HG03103 (cell line): Measurements from ENCODE around the gene WDR37.

Source experiments
- ATAC-seq: cut with Tn5 transposase; IDR thresholded peaks from one replicate; pipeline ENCODE4 v1.9.1; 2021; ENCODE audit warnings: low read depth; ENCODE audit not compliant: unreplicated experiment

Gene WDR37

GRCh38 chr10:1121271-1121970, 65.2 kb downstream of the WDR37 start:
- ATAC-seq, result no peak

GRCh38 chr10:1122349-1122748, 66.2 kb downstream of the WDR37 start:
- ATAC-seq, result no peak

DNA sequence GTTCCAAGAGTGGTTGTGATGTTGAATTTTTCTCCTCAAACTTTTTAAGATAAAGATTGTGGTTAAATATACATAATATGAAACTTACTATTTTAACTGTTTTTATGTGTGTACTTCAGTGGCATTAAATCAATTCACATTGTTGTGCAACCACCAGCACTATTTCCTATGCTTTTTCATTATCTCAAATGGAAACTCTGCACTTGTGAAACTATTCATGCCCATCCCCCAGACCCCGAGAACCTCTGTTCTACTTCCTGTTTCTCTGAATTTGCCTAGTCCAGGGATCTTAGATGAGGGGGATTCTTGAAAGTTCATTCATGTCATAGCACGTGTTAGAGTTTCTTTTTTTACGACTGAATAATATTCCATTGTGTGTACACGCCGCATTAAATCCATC, 67.0 kb downstream of the WDR37 start:
- ATAC-seq, result no peak

GRCh38 chr10:1123972-1124371, 67.8 kb downstream of the WDR37 start:
- no peak for ATAC-seq

DNA sequence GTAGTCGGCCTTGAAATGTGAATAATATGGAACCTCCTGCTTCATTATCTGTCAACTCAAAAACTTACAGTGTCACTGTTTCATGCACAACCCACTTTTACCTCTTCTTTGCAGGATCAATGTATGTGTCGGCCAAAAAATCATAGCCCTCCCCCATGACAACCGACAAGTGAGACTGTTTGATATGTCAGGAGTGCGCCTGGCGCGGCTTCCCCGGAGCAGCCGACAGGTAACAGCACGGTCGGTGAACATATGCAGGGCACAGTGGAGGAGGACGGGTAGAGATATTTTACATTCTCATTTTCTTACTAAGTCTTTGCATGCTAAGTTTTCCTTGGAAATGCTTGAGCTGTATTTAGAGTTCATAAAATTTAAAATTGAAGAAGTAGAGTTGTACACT, 68.6 kb downstream of the WDR37 start:
- no peak for ATAC-seq

DNA sequence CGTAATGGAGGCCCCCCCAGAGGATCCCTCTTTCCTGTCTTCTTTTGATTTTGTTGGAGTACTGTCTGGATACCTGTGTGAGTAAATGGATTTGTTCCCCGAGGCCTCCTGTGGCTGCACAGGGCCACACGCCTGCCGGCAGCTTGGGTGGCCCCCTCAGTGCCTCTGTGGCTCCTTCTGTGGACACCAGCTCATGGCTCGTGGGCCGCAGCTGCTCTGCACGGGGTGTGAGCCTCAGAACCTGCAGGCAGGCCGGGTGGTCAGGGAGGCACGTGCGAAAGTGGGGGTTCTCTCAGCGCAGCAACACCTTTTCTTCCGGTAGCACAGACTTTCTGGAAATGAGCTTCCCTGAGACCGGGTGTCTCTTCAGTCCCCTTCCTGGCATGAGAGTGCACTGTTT, 70.3 kb downstream of the WDR37 start:
- ATAC-seq, result no peak

DNA sequence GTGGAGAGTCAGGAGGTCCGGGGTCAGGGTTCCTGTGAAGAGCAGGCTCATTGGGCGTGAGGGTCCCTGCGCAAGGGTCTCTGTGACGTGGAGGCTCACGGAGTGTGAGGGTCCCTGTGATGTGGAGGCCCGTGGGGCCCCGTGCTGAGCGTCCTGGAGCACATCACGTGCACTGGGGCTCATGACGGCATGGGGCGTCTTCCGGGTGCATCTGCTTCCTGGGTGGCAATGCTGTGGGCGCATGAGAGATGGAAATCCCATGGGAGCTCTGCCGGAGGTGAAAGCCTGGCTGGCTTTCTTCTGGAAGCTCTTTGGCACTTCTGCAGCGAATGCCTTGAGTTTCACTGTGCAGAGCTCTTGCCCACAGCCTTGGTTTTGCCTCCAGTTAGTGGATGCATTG, 71.4 kb downstream of the WDR37 start:
- ATAC-seq, result no peak

- ATAC-seq, result no peak
These were observed 71.9 kb downstream of the WDR37 start for GRCh38 chr10:1128115-1128514.

- ATAC-seq, result no peak
These were observed 72.5 kb downstream of the WDR37 start for GRCh38 chr10:1128649-1129048.

DNA sequence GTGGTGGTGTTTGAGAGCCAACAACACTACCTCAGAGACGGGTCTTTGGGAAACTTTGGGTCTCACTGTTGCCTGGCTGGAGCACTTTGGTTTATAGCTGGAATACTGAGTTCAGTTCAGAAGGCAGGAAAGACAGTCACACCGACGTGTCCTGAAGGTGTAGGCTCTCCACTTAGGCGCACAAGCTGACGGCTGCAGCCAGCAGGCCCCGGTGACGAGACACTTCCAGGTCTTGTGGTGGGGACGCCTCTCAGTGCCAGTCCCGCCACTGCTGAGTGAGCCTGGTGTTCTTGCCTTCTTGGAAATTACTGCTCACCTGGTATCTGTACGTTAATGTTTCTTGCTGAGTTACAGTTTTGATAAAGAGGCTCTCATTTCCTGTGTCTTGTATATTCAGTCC, 74.0 kb downstream of the WDR37 start:
- no peak for ATAC-seq

DNA sequence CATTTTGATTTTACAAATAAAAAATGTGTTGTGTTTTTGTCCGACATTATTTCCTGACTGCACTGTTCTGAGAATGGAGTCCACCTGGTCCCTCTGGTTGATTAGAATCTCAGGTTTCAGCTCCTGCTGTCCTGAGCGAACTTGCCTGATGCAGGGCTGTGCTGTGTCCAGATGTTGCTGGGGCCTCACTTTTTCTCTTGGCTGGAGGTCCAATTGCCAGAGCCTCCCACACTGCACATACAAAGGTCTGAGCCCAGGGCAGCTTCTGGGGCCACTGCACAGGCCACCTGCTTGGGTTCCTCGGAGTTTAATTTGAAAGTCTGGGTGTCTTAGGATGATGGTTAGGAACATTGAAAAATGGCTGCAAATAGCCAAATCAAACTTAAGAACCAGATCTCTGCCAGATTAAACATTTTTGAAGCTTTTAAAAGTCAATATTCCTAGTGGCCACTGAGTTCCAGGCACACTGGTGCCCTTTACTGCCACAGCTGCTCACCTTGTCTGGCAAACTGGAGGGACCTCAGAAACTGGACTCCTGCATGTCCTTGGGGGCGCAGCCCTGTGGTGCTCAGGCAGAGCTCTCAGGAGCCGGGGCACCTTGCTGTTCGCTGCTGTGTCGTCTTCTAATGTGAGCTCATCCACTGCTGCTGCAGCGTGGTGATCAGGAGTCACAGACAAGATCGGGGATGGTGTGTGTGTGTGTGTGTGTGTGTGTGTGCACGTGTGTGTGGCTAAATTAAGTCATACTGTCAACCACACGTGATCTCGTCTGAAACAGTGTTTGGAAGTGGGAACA, 75.0 kb downstream of the WDR37 start:
- ATAC-seq, result no peak

- no peak for ATAC-seq
These were observed 76.4 kb downstream of the WDR37 start for GRCh38 chr10:1132584-1132983.

DNA sequence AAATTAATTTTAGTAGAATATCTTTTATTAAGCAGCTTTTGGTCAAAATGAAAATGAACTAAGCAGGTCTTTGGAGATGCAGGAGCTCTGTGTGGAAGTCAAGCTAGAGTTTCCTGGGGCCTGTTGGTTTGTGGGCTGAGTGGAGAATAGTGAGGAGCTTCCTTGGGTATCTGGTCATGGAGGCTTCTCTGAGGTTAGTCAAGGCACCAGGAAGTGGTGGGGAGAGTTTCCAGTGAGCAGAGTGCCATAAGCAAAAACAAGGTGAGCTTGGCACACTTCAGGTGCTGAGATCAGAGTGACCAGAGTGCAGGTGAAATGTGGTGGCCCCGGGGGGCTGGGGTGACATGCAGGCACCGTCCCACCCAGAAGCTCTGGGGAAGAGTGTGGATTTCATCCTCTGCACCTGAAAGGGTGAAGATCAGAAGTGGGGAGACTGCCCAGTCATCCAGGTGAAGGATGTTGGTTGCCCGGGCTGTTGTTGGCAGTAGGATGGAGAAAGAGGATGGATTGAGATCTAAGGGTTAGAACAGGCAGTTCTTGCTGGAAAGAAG, 77.4 kb downstream of the WDR37 start:
- ATAC-seq, result no peak

DNA sequence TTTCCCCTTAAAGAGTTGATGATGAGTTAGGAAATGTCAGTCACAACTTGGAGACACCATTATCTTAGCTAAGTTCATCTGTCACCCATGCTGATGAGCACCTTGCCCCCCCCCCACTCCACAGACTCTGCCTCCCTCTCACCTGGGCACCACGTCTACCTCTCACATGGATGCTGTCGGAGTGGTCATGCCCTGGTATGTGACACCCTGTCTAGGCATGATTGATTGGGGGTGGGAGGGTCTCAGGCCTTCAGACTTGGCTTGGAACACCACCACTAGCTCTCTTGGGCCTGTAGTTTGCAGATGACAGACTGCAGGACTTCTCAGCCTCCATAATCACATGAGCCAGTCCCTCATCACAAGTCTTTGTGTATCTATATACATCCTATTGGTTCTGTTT, 78.0 kb downstream of the WDR37 start:
- no peak for ATAC-seq

DNA sequence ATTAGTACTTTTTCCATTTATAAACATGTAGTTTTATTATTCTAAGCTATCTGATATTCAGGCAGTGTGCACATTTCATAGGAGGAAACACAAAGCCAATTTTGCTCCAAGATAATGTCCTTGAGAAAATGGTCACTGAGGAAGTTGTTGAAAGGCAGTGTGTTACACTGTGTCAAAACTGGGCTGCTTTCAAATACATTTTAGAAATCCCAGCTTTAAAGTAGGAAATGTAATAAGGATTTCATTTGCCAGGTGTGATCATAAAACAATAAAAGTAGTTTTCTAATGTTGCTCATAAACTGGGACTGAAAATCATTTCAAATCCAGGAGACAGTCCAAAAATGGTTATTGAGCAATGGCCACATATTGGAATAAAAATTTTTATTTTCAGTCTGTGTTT, 80.1 kb downstream of the WDR37 start:
- no peak for ATAC-seq

- ATAC-seq, result no peak
These were observed 81.4 kb downstream of the WDR37 start for GRCh38 chr10:1137499-1138163.

DNA sequence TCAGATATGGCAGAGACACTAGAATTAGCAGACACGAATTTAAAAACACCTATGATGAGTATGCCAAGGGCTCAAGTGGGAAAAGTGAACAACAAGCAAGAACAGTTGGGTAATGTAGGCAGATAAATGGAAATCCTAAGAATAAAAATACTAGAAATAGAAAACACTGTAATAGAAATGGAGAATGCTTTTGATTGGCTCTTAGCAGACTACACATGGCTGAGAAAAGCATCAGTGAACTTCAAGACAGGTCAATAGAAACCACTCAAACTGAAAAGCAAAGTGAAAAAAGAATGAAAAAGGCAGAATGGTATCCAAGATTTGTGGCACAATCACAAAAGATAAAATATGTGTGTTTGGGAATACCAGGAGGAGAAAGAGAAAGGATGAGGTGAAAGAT, 82.3 kb downstream of the WDR37 start:
- no peak for ATAC-seq

DNA sequence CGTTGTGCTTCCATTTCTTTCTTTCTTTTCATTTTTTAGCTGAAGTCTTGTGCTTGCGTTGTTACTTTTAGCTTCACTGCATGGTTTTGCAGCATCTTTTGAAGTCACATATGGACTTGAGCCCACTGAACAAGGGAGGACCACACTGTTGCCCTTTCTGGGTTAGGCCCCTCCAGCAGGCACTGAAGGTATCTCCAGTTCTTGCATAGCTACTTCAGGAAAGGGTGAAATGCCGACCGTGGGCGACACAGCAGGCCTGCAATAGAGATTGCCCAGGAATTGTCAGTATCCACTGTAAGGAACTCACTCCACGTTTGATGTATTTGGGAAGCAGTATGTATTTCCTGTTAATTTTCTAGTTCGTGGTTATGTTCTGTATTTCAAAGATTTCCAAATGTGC, 85.1 kb downstream of the WDR37 start:
- no peak for ATAC-seq

DNA sequence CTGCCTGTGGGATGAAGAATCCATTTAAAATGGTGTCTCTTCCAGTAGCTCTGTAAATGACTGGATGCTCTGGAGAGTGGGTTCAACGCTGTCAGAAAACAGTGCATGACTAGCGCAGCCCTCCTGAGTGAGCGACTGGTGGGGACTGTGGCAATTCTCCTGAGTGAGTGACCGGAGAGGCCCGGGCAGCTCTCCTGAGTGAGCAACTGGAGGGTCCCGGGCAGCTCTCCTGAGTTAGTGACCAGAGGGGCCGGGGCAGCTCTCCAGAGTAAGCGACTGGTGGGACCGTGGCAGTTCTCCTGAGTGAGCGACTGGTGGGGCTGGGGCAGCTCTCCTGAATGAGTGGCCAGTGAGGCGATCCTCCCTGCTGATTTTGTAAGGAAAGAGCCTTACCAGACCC, 85.5 kb downstream of the WDR37 start:
- ATAC-seq, result no peak

GRCh38 chr10:1142596-1142995, 86.4 kb downstream of the WDR37 start:
- ATAC-seq, result no peak

DNA sequence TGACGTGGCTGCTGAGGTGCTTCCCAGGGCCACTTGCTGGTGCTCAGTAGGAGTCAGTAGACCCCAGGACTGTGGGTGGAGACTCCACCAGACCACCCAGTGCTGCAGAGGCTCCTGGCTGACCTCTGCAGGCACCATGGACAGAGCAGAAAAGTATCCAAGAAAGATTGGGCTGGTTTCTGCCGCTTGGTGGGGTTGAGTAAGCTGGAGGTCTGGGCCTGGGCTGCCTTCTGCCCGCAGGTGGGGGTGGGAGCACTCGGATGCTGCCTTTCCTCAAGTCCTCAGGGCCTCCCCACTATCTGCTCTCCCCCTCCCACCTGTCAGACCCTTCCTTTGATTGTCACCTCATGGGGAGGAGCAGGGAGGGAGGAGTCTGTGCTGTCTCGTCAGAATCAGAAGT, 91.6 kb downstream of the WDR37 start:
- no peak for ATAC-seq
